HEK293 (cell line): ENCODE measurements around the gene MPV17L.
A peak's percentile ranks its signal among the peaks of the same experiment; 100 is the strongest.

Source experiments
- CTCF ChIA-PET: fragments of 350-600 bp; formaldehyde crosslinking; extraction: SDS; loops from one replicate; lab custom pipeline; 2021; ENCODE audit warnings: antibody characterized with exemption; lab: Yijun Ruan, JAX
- POLR2A ChIA-PET: fragments of 300-600 bp; formaldehyde crosslinking; extraction: SDS; loops from one replicate; lab custom pipeline; 2020; ENCODE audit warnings: antibody characterized with exemption, inconsistent platforms; lab: Yijun Ruan, JAX
- H3K27ac ChIP-seq: fragments of 200-500 bp; sonication (Bioruptor generic); 2 replicates; pipeline ENCODE4 v1.5.1; 2014; ENCODE audit warnings: low read depth, low read length, control low read depth, inconsistent platforms; ENCODE audit errors: extremely low read depth
- H3K36me3 ChIP-seq, 2 experiments: fragments of 200-500 bp in 1 of 2; sonication (Bioruptor generic) in 1 of 2; 1 replicate in 1 of 2; 2 replicates in 1 of 2; pipeline ENCODE4 v1.5.1; 2014 to 2017; ENCODE audit warnings: inconsistent platforms in 2 of 2, low read length in 2 of 2; ENCODE audit not compliant: control insufficient read depth in 2 of 2, insufficient read depth in 1 of 2
- H3K4me1 ChIP-seq: fragments of 200-500 bp; sonication (Bioruptor generic); 2 replicates; pipeline ENCODE4 v1.5.1; 2014; ENCODE audit warnings: mild to moderate bottlenecking, low read length, inconsistent platforms; ENCODE audit not compliant: control insufficient read depth, insufficient read depth
- H3K4me3 ChIP-seq: 2 replicates; pipeline ENCODE4 v1.5.1; 2011; ENCODE audit warnings: low read depth, mild to moderate bottlenecking, control low read depth, low read length, moderate library complexity
- H3K9me3 ChIP-seq: fragments of 200-500 bp; sonication (Bioruptor generic); 2 replicates; pipeline ENCODE4 v1.5.1; 2014; ENCODE audit warnings: low read depth, low read length, inconsistent platforms; ENCODE audit not compliant: control insufficient read depth, insufficient read depth
- PRDM1 ChIP-seq: fragments of 450-650 bp; formaldehyde crosslinking; IDR thresholded peaks from 2 replicates; pipeline ENCODE4; 2016; ENCODE audit warnings: missing biosample characterization, missing genetic modification characterization
- YY1 ChIP-seq: fragments of 450-650 bp; formaldehyde crosslinking; IDR thresholded peaks from 2 replicates; pipeline ENCODE4 v1.5.1; 2018; ENCODE audit warnings: missing biosample characterization, missing genetic modification characterization
- ZBTB7A ChIP-seq: fragments of 450-650 bp; formaldehyde crosslinking; IDR thresholded peaks from 2 replicates; pipeline ENCODE4 v1.5.1; 2016; ENCODE audit warnings: low read depth, missing biosample characterization, missing genetic modification characterization
- ZBTB8A ChIP-seq: fragments of 450-650 bp; formaldehyde crosslinking; IDR thresholded peaks from 2 replicates; pipeline ENCODE4 v1.5.1; 2016; ENCODE audit warnings: missing biosample characterization, missing genetic modification characterization
- ZNF148 ChIP-seq: fragments of 450-650 bp; formaldehyde crosslinking; IDR thresholded peaks from 2 replicates; pipeline ENCODE4 v1.5.0; 2017; ENCODE audit warnings: missing biosample characterization, missing genetic modification characterization, borderline replicate concordance
- ZNF184 ChIP-seq: fragments of 450-650 bp; IDR thresholded peaks from 2 replicates; pipeline ENCODE4 v1.5.1; 2018; ENCODE audit warnings: missing biosample characterization, mild to moderate bottlenecking, missing genetic modification characterization
- ZNF266 ChIP-seq: fragments of 450-650 bp; formaldehyde crosslinking; IDR thresholded peaks from 2 replicates; pipeline ENCODE4 v1.5.1; 2016; ENCODE audit warnings: missing biosample characterization, missing genetic modification characterization, low read depth
- ZNF416 ChIP-seq: fragments of 450-650 bp; formaldehyde crosslinking; IDR thresholded peaks from 2 replicates; pipeline ENCODE4 v1.5.1; 2016; ENCODE audit warnings: missing biosample characterization, missing genetic modification characterization
- ZNF560 ChIP-seq: fragments of 450-650 bp; formaldehyde crosslinking; IDR thresholded peaks from 2 replicates; pipeline ENCODE4 v1.5.1; 2017; ENCODE audit warnings: missing biosample characterization, missing genetic modification characterization, borderline replicate concordance
- ZNF561 ChIP-seq: fragments of 450-650 bp; IDR thresholded peaks from 2 replicates; pipeline ENCODE4 v1.5.1; 2018; ENCODE audit warnings: missing biosample characterization, missing genetic modification characterization, borderline replicate concordance
- ZNF704 ChIP-seq: fragments of 450-650 bp; formaldehyde crosslinking; IDR thresholded peaks from 2 replicates; pipeline ENCODE4 v1.5.1; 2016; ENCODE audit warnings: missing biosample characterization, missing genetic modification characterization
- ZNF76 ChIP-seq: fragments of 450-650 bp; formaldehyde crosslinking; IDR thresholded peaks from 2 replicates; pipeline ENCODE4; 2016; ENCODE audit warnings: low read depth, missing biosample characterization, missing genetic modification characterization, borderline replicate concordance
- TF ChIP-seq, protein P1 (sequence below): fragments of 450-650 bp; formaldehyde crosslinking; IDR thresholded peaks from 2 replicates; pipeline ENCODE4 v1.5.1; 2016; ENCODE audit warnings: missing biosample characterization, missing genetic modification characterization
- TF ChIP-seq, protein P2 (sequence below): fragments of 450-650 bp; formaldehyde crosslinking; IDR thresholded peaks from 2 replicates; pipeline ENCODE4 v1.5.1; 2017; ENCODE audit warnings: missing biosample characterization, missing genetic modification characterization

Gene MPV17L

DNA sequence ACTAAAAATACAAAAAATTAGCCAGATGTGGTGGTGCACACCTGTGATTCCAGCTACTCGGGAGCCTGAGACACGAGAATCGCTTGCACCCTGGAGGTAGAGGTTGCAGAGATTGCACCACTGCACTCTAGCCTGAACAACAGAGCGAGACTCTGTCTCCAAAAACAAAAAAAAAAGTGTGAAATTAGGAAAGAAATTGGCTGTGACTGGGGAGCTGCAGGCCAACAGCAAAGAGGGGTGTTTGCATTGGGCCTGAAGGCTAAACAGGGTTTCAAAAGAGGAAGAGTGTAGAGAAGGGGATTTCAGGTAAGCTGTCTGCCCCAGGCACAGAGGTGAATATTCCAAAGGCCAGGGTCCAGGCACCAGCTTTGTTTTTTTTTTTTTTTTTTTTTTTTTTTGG, 48.2 kb downstream of the MPV17L start:
- Histone ChIP-seq H3K9me3 (no peaks in the 10 kb centered on the region), H3K36me3 (no peaks in the 10 kb centered on the region), H3K27ac (no peak overlapping the region), H3K4me3 (no peak overlapping the region), H3K4me1 (no peaks in the 10 kb centered on the region)
- TF ChIP-seq PRDM1 (tag by site-specific recombination) (no peak), ZNF560 (no peak), ZBTB7A (tag by site-specific recombination) (no peak)
- TF ChIP-seq, protein P1, sequence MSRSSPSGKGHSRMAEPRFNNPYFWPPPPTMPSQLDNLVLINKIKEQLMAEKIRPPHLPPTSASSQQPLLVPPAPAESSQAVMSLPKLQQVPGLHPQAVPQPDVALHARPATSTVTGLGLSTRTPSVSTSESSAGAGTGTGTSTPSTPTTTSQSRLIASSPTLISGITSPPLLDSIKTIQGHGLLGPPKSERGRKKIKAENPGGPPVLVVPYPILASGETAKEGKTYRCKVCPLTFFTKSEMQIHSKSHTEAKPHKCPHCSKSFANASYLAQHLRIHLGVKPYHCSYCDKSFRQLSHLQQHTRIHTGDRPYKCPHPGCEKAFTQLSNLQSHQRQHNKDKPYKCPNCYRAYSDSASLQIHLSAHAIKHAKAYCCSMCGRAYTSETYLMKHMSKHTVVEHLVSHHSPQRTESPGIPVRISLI (tag by site-specific recombination): peak; percentile 63; the same call in 1 of the 2 replicates
- CTCF ChIA-PET: interaction anchor here (0.9 kb wide), 1 partner anchor 17 kb away, joined by 3 read pairs; no protein-coding TSS in a partner anchor
- POLR2A ChIA-PET: interaction anchor here (1.0 kb wide), 1 partner anchor 9 kb away, joined by 3 read pairs; the partner anchor contains the start of gene BMERB1

DNA sequence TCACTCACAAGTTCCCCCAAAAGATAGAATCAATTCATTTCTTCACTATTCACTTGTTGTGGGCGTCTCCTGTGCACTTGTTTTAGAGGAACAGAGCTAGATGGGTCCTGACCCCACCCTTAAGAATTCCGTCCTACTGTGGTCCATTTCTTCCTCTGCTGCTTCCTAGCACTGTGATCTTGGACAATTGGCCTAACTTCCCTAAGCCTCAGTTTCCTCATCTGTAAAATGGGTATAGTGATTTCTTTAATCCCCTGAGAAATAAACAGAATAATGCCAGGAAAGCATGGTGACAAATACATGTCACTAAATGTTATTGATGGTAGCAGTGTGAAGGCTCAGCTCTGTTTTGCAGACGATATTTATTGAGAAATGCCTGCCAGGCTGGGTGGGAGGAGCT, 48.7 kb downstream of the MPV17L start:
- POLR2A ChIA-PET: interaction anchor here (1.0 kb wide), 1 partner anchor 9 kb away, joined by 3 read pairs; the partner anchor contains the start of gene BMERB1
- TF ChIP-seq, protein P1 (tag by site-specific recombination): 0 out of 2 replicates have a peak, but pooled peaks have one; percentile 3
- no peak for TF ChIP-seq ZNF561
- TF ChIP-seq, all 188 proteins: peak for 1
- Histone ChIP-seq H3K9me3 (no peaks in the 10 kb centered on the region), H3K27ac (no peak overlapping the region), H3K4me3 (no peak overlapping the region), H3K4me1 (no peaks in the 10 kb centered on the region), H3K36me3 (no peaks in the 10 kb centered on the region)
- CTCF ChIA-PET: interaction anchor here (0.7 to 0.9 kb wide), 2 partner anchors 15 to 18 kb away, joined by 3 read pairs; no protein-coding TSS in a partner anchor

DNA sequence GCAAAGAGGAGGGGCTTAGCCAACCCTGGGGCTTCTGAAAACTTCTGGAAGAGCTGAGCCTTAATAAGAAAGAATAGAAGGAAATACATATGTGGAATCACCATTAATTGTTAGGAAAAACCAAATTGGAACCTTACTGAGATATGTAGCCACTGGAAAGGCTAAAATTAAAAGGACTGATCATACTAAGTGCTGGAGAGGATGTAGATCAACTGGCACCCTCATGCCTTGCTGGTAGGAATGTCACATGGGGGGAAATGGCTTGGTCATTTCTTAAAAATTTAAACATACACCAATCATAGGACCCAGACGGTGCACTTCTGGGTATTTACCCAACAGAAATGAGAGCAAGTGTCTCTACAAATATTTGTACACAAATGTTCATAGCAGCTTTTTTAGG, 49.9 kb downstream of the MPV17L start:
- no peaks in the 10 kb centered on the region for H3K9me3 ChIP-seq
- no peaks in the 10 kb centered on the region for H3K4me1 ChIP-seq
- H3K27ac ChIP-seq: no peak overlapping the region
- TF ChIP-seq YY1 (tag by site-specific recombination): no peak
- TF ChIP-seq ZBTB8A (tag by site-specific recombination): no peak
- peak; percentile 100 for TF ChIP-seq ZNF184 (tag by site-specific recombination)
- H3K4me3 ChIP-seq: no peak overlapping the region
- no peaks in the 10 kb centered on the region for H3K36me3 ChIP-seq
- POLR2A ChIA-PET: no interaction called here
- CTCF ChIA-PET: interaction anchor here (0.5 to 0.9 kb wide), 3 partner anchors 18 to 1526 kb away, joined by 3 to 4 read pairs (median 3); partner anchors contain the start of gene ERCC4

DNA sequence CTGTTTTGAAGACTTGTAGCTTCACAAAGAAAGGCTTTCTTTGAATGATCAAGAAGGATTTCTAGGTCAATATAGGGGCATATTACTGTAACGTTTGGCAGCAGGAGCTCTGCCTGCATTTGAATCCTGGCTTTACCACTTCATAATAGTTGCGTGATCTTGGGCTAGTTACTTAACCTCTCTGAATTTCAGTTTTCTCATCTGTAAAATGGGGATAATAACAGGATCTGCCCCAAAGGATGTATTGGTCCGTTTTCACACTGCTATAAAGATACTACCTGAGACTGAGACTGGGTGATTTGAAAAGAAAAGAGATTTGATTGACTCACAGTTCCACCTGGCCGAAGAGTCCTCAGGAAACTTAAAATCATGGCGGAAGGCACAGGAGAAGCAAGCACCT, 51.3 kb downstream of the MPV17L start:
- CTCF ChIA-PET: no interaction called here
- TF ChIP-seq ZNF704 (tag by site-specific recombination): no peak
- no peak for TF ChIP-seq ZNF266 (tag by site-specific recombination)
- TF ChIP-seq ZNF416 (tag by site-specific recombination): no peak
- TF ChIP-seq, protein P2, sequence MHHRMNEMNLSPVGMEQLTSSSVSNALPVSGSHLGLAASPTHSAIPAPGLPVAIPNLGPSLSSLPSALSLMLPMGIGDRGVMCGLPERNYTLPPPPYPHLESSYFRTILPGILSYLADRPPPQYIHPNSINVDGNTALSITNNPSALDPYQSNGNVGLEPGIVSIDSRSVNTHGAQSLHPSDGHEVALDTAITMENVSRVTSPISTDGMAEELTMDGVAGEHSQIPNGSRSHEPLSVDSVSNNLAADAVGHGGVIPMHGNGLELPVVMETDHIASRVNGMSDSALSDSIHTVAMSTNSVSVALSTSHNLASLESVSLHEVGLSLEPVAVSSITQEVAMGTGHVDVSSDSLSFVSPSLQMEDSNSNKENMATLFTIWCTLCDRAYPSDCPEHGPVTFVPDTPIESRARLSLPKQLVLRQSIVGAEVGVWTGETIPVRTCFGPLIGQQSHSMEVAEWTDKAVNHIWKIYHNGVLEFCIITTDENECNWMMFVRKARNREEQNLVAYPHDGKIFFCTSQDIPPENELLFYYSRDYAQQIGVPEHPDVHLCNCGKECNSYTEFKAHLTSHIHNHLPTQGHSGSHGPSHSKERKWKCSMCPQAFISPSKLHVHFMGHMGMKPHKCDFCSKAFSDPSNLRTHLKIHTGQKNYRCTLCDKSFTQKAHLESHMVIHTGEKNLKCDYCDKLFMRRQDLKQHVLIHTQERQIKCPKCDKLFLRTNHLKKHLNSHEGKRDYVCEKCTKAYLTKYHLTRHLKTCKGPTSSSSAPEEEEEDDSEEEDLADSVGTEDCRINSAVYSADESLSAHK (tag by site-specific recombination): no peak
- no peak for TF ChIP-seq ZNF148
- no peak for TF ChIP-seq ZNF76 (tag by site-specific recombination)
- no peak overlapping the region for H3K27ac ChIP-seq
- no peak overlapping the region for H3K4me3 ChIP-seq
- H3K4me1 ChIP-seq: no peaks in the 10 kb centered on the region
- POLR2A ChIA-PET: no interaction called here
- no peaks in the 10 kb centered on the region for H3K36me3 ChIP-seq
- H3K9me3 ChIP-seq: no peaks in the 10 kb centered on the region
